Daoy (cell line): ENCODE measurements around the gene CKMT2. TPM values are rescaled to one million over a fixed set of nuclear protein-coding genes. Genes with fewer than 3 reads are reported as not detected.

Experiments used
- DNase-seq: peaks from one replicate; pipeline ENCODE4 v3.0.0-alpha.2; 2015; ENCODE audit warnings: low read depth
- total RNA-seq: library from RNA; depleted of rRNA; stranded (reverse); fragments of >200 nt; shearing (Covaris generic); gene quantifications from 2 replicates; pipeline ENCODE4 v1.2.3, GENCODE V29; 2014; rRNA removed

The CKMT2 gene
- total RNA-seq, 1 experiment from 2014 or later = not detected

DNA sequence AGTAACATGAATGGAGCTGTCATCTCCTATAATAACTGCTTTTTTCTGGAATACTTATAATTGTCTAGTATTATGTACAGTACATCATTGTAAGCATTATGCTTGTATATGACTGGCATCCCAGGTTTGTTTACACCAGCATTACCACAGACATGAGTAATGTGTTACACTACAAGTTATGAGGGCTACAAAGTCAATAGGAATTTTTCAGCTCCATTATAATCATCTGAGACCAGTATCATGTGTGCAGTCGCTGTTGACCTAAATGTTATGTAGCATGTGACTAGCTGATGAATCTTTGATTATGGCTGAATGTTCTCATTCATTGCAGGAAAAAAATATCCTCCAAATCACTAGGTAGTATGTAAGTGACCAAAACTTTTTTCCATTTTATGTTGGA lies 70.4 kb downstream of the CKMT2 start:
- peak; percentile 23 for DNase-seq

- DNase-seq = no peak
These were observed 72.7 kb downstream of the CKMT2 start for GRCh38 chr5:81305785-81306184.

DNA sequence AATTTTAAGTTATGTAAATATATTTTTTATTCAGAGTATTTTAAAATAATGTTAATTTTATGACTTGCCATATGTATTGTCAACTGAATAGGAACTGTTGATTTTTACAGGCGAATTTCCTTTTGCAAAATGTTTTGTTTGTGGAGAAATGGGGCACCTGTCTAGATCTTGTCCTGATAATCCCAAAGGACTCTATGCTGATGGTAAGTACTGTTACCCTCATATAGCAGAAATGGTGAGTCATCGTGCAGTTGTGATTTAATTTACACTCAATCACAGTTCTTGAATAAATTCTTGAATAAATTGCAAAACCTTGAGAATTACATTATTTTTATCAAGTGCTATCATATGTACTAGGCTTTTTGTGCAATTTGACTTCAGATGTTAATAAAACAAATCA lies 75.7 kb downstream of the CKMT2 start:
- no peak for DNase-seq

DNA sequence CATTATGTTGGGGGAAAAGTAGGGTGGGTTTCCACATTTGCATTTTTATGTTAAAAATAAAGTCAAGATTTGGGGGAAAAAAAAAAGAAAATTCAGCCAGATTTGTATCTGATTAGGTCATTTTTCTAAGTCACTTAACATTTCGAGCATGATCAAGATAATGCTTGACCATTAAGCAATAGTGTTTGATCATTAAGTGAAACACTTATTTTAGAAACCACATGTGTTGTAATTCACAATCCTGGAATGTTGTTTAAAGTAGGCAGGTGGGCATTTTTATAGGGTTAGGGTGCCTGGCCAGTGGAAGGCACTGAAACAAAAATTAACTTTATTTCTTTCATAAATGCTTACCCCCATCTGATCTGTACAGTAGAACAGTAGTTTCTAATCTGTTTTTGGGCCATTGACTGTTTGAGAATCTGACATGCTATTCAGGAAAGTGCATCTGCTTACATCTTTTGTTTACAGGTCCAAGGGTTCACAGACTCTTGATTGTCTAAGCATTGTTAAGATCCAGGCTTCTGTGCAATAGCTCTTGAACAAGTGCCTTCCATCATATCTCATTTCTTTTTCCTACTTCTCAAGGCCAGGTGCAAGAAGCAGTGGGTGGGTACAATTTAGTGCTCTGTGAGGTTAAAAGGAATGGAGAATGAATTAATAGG lies 77.4 kb downstream of the CKMT2 start:
- no peak for DNase-seq

- no peak for DNase-seq
These were observed 80.2 kb downstream of the CKMT2 start for GRCh38 chr5:81313278-81313677.

DNA sequence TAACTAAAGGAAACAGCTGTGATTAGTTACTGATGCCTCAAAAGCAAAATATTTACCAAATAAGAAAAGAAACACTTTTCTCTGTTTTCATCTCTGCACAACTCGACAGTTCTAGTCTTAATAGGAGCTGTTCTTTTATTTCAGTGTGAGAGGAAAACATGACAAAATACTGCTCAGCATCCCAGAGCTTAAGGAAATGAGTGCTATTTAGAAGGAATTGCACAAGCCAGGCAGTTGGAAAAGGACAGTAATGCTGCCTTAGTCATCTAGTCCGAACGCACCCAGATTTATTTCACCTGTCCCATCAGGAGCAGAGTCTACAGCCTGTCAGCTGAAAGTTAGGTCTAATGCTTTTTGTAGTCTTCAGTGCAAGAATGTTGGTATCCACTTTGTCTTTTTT lies 80.6 kb downstream of the CKMT2 start:
- no peak for DNase-seq

DNA sequence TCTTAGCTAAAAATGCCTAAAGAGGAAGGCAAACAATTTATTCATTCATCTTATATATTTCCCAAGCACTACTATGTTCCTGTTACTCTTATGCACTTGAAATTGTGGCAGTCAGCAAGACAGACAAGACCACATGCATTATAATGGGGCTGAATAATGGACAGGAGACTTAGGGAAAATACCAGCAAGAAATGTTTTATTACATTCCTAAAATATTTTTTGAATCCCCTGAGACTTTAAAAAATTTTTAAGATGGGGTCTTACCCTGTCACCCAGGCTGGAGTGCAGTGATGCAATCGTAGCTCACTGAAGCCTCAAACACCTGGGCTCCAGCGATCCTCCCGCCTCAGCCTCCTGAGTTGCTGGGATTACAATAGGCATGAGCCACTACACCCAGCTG lies 81.5 kb downstream of the CKMT2 start:
- DNase-seq = no peak

- no peak for DNase-seq
These were observed 82.2 kb downstream of the CKMT2 start for GRCh38 chr5:81315336-81315735.

DNA sequence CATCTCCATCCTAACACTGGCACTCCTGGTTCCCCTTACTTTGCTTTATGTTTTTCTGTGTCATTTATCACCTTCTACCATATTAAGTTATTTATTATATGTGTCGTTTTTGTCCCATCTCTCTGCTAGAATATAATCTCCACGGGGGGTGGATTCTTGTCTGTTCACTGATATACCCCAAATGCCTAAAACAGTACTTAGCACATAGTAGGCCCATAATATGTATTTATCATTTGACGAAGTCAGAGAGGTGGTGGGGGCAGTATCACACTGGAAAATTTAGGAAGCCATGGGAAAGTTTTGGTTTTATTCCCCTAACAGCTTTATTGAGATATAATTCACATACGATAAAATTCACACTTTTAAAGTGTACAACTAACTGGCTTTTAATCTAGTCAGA lies 82.7 kb downstream of the CKMT2 start:
- DNase-seq = no peak

Other genes starting within 250 kb of the CKMT2 start
- 46.6 and 49.0 TPM in 2 replicates for gene ZCCHC9, start 68.3 kb downstream of the CKMT2 start, total RNA-seq
- gene ACOT12, start 160.8 kb downstream of the CKMT2 start, total RNA-seq = not detected in 2 replicates